Esophagus muscularis mucosa (tissue), 4 donors: ENCODE measurements around the gene OGDH. TPM values are rescaled to one million over a fixed set of nuclear protein-coding genes. Genes with fewer than 3 reads are reported as not detected.

Experiments
- DNase-seq: peaks from one replicate; pipeline ENCODE4 v3.0.0-alpha.2; 2017; ENCODE audit errors: extremely low spot score
- H3K27ac ChIP-seq, 4 donors: fragments of 200-600 bp; sonication (generic); replicated peaks in 1 of 4; 1 replicate in 3 of 4; 2 replicates in 1 of 4; pipeline ENCODE4 v1.5.1; 2016 to 2019; ENCODE audit warnings: mild to moderate bottlenecking in 1 of 4
- H3K27me3 ChIP-seq, 4 donors: fragments of 200-600 bp; sonication (generic); one replicate each; pipeline versions ENCODE4 v1.5.1 to v1.6.0; 2016 to 2019
- H3K36me3 ChIP-seq, 4 donors: fragments of 200-600 bp; sonication (generic); one replicate each; pipeline ENCODE4 v1.5.1; 2016 to 2019
- H3K4me1 ChIP-seq, 4 donors: fragments of 200-600 bp; sonication (generic); one replicate each; pipeline ENCODE4 v1.5.1; 2016 to 2019
- H3K4me3 ChIP-seq, 4 donors: fragments of 200-600 bp; sonication (generic); 1 replicate in 2 of 4; 2 replicates in 2 of 4; pipeline ENCODE4 v1.5.1; 2016 to 2019; ENCODE audit warnings: mild to moderate bottlenecking in 4 of 4, moderate library complexity in 1 of 4
- H3K9me3 ChIP-seq, 4 donors: fragments of 200-600 bp; sonication (generic); 1 replicate in 3 of 4; 2 replicates in 1 of 4; pipeline ENCODE4 v1.5.1; 2016 to 2019
- CTCF ChIP-seq, 3 experiments: fragments of 200-600 bp in 2 of 3; fragments of 450-650 bp in 1 of 3; sonication (generic) in 2 of 3; IDR thresholded peaks; one replicate each; pipeline ENCODE4 v1.5.1; 2017 to 2019; ENCODE audit warnings: antibody characterized with exemption in 3 of 3, mild to moderate bottlenecking in 2 of 3, moderate library complexity in 1 of 3
- EP300 ChIP-seq: sonication (generic); formaldehyde crosslinking; IDR thresholded peaks from one replicate; pipeline ENCODE4 v1.6.1; 2017; ENCODE audit warnings: antibody characterized with exemption
- POLR2A ChIP-seq: fragments of 450-650 bp; IDR thresholded peaks from one replicate; pipeline ENCODE4 v1.6.1; 2017; ENCODE audit warnings: antibody characterized with exemption, moderate library complexity, mild to moderate bottlenecking, low read depth
- POLR2AphosphoS5 ChIP-seq, 2 donors: sonication (generic); formaldehyde crosslinking; IDR thresholded peaks; one replicate each; pipeline ENCODE4 v1.6.1; 2017; ENCODE audit warnings: antibody characterized with exemption in 2 of 2
- WGBS: methylation state at CpG from one replicate; pipeline ENCODE4 v1.1.5; 2018; 5-methylcytosine and 5-hydroxymethylcytosine counted together
- intact Hi-C: fragments of 100-400 bp; cut with DNase I; formaldehyde crosslinking; loops from one replicate; pipeline ENCODE4 v1.15.1; 2023
- total RNA-seq, 4 donors: library from RNA; depleted of rRNA; stranded (reverse); fragments of >200 nt; gene quantifications; one replicate each; pipeline versions ENCODE4 v1.1.0 to v1.2.1, GENCODE V29; 2016

The OGDH gene
- total RNA-seq, 4 donors from 2014 or later: 135 to 184 (median 145) TPM

GRCh38 chr7:44575054-44575453 is 31.4 kb upstream of the OGDH start:
- peak overlapping the region in 2 of 4 donors; percentile 87 to 93 for H3K27ac ChIP-seq
- no peak for TF ChIP-seq POLR2A
- no peak for TF ChIP-seq EP300
- no peak for TF ChIP-seq POLR2AphosphoS5 (IDR thresholded peaks at IDR 0.05)
- TF ChIP-seq CTCF (IDR thresholded peaks at IDR 0.05): no peak

GRCh38 chr7:44576228-44576627 is 30.2 kb upstream of the OGDH start:
- intact Hi-C loops: no loop called here
- Histone ChIP-seq H3K27ac (no peak overlapping the region), H3K4me1 (peaks cover 31 to 56% (median 42%) of the 10 kb centered on the region in 4 donors), H3K9me3 (no peaks in the 10 kb centered on the region), H3K36me3 (peaks cover 27 to 73% (median 58%) of the 10 kb centered on the region in 4 donors), H3K27me3 (no peaks in the 10 kb centered on the region), H3K4me3 (no peak overlapping the region)
- no peak for DNase-seq
- 83% methylated on average over 2 of the region's 2 CpGs for WGBS
- TF ChIP-seq EP300 (no peak), POLR2AphosphoS5 (IDR thresholded peaks at IDR 0.05) (no peak), POLR2A (no peak), CTCF (IDR thresholded peaks at IDR 0.05) (no peak)

More at GRCh38 chr7:44575054-44575453, 31.4 kb upstream of the OGDH start:
- peaks cover 20 to 44% (median 30%) of the 10 kb centered on the region in 4 donors for H3K4me1 ChIP-seq
- no peaks in the 10 kb centered on the region for H3K27me3 ChIP-seq
- intact Hi-C loops: no loop called here
- no peak overlapping the region for H3K4me3 ChIP-seq
- H3K36me3 ChIP-seq: peaks cover 38 to 76% (median 62%) of the 10 kb centered on the region in 4 donors
- DNase-seq: no peak
- H3K9me3 ChIP-seq: no peaks in the 10 kb centered on the region

GRCh38 chr7:44580945-44581878 is 25.2 kb upstream of the OGDH start:
- H3K27me3 ChIP-seq: no peaks in the 10 kb centered on the region
- peaks cover 16 to 32% (median 28%) of the 10 kb centered on the region in 4 donors for H3K4me1 ChIP-seq
- no peaks in the 10 kb centered on the region for H3K9me3 ChIP-seq
- peak overlapping the region; percentile 82 to 97 (median 84) for H3K4me3 ChIP-seq
- intact Hi-C loops: loop anchor here (10.0 kb wide), 1 partner anchor 404 kb away; no protein-coding TSS in a partner anchor
- H3K36me3 ChIP-seq: peaks cover 17 to 48% (median 33%) of the 10 kb centered on the region in 4 donors
- peak overlapping the region; percentile 94 to 98 (median 96) for H3K27ac ChIP-seq
- TF ChIP-seq EP300: no peak
- no peak for TF ChIP-seq POLR2AphosphoS5 (IDR thresholded peaks at IDR 0.05)
- no peak for TF ChIP-seq CTCF (IDR thresholded peaks at IDR 0.05)
- no peak for TF ChIP-seq POLR2A
- no peak for DNase-seq
- WGBS: 21% methylated on average over 25 of the region's 30 CpGs

- 0% methylated on average over 13 of the region's 71 CpGs for WGBS
- TF ChIP-seq EP300 (no peak), POLR2AphosphoS5 (IDR thresholded peaks at IDR 0.05) (peak; percentile 97 to 98), POLR2A (peak; percentile 82), CTCF (IDR thresholded peaks at IDR 0.05) (peak in 1 of 3 experiments; percentile 27)
Observed at GRCh38 chr7:44581879-44582603, 24.4 kb upstream of the OGDH start, which contains the start of gene TMED4. TSS of gene TMED4 (minus strand) at chr7:44582231. CDS start at chr7:44582206, 25 bp downstream.

More at GRCh38 chr7:44581879-44582603, 24.4 kb upstream of the OGDH start, which contains the start of gene TMED4:
- Histone ChIP-seq H3K9me3 (no peaks in the 10 kb centered on the region), H3K4me1 (peaks cover 16 to 32% (median 28%) of the 10 kb centered on the region in 4 donors), H3K27ac (peak within 1 kb of the TSS; percentile 94 to 98 (median 96)), H3K27me3 (no peaks in the 10 kb centered on the region), H3K4me3 (peak within 1 kb of the TSS; percentile 82 to 97 (median 84)), H3K36me3 (peaks cover 17 to 41% (median 32%) of the 10 kb centered on the region in 4 donors)
- intact Hi-C loops: loop anchor here (10.0 kb wide), 1 partner anchor 403 kb away; no protein-coding TSS in a partner anchor
- DNase-seq: peak; percentile 100
